Esophagus muscularis mucosa (tissue), 4 donors: ENCODE results near the gene TNFRSF1B. TPM values are rescaled to one million over a fixed set of nuclear protein-coding genes. Genes with fewer than 3 reads are reported as not detected.

Source experiments
- DNase-seq: peaks from one replicate; pipeline ENCODE4 v3.0.0-alpha.2; 2017; ENCODE audit errors: extremely low spot score
- H3K27ac ChIP-seq, 4 donors: fragments of 200-600 bp; sonication (generic); replicated peaks in 1 of 4; 1 replicate in 3 of 4; 2 replicates in 1 of 4; pipeline ENCODE4 v1.5.1; 2016 to 2019; ENCODE audit warnings: mild to moderate bottlenecking in 1 of 4
- H3K27me3 ChIP-seq, 4 donors: fragments of 200-600 bp; sonication (generic); one replicate each; pipeline versions ENCODE4 v1.5.1 to v1.6.0; 2016 to 2019
- H3K36me3 ChIP-seq, 4 donors: fragments of 200-600 bp; sonication (generic); one replicate each; pipeline ENCODE4 v1.5.1; 2016 to 2019
- H3K4me1 ChIP-seq, 4 donors: fragments of 200-600 bp; sonication (generic); one replicate each; pipeline ENCODE4 v1.5.1; 2016 to 2019
- H3K4me3 ChIP-seq, 4 donors: fragments of 200-600 bp; sonication (generic); 1 replicate in 2 of 4; 2 replicates in 2 of 4; pipeline ENCODE4 v1.5.1; 2016 to 2019; ENCODE audit warnings: mild to moderate bottlenecking in 4 of 4, moderate library complexity in 1 of 4
- H3K9me3 ChIP-seq, 4 donors: fragments of 200-600 bp; sonication (generic); 1 replicate in 3 of 4; 2 replicates in 1 of 4; pipeline ENCODE4 v1.5.1; 2016 to 2019
- CTCF ChIP-seq, 3 experiments: fragments of 200-600 bp in 2 of 3; fragments of 450-650 bp in 1 of 3; sonication (generic) in 2 of 3; IDR thresholded peaks; one replicate each; pipeline ENCODE4 v1.5.1; 2017 to 2019; ENCODE audit warnings: antibody characterized with exemption in 3 of 3, mild to moderate bottlenecking in 2 of 3, moderate library complexity in 1 of 3
- EP300 ChIP-seq: sonication (generic); formaldehyde crosslinking; IDR thresholded peaks from one replicate; pipeline ENCODE4 v1.6.1; 2017; ENCODE audit warnings: antibody characterized with exemption
- POLR2A ChIP-seq: fragments of 450-650 bp; IDR thresholded peaks from one replicate; pipeline ENCODE4 v1.6.1; 2017; ENCODE audit warnings: antibody characterized with exemption, moderate library complexity, mild to moderate bottlenecking, low read depth
- POLR2AphosphoS5 ChIP-seq, 2 donors: sonication (generic); formaldehyde crosslinking; IDR thresholded peaks; one replicate each; pipeline ENCODE4 v1.6.1; 2017; ENCODE audit warnings: antibody characterized with exemption in 2 of 2
- WGBS: methylation state at CpG from one replicate; pipeline ENCODE4 v1.1.5; 2018; 5-methylcytosine and 5-hydroxymethylcytosine counted together
- intact Hi-C: fragments of 100-400 bp; cut with DNase I; formaldehyde crosslinking; loops from one replicate; pipeline ENCODE4 v1.15.1; 2023
- total RNA-seq, 4 donors: library from RNA; depleted of rRNA; stranded (reverse); fragments of >200 nt; gene quantifications; one replicate each; pipeline versions ENCODE4 v1.1.0 to v1.2.1, GENCODE V29; 2016

Gene TNFRSF1B
- total RNA-seq, 4 donors from 2014 or later = 15.4 to 55.5 (median 32.4) TPM

DNA sequence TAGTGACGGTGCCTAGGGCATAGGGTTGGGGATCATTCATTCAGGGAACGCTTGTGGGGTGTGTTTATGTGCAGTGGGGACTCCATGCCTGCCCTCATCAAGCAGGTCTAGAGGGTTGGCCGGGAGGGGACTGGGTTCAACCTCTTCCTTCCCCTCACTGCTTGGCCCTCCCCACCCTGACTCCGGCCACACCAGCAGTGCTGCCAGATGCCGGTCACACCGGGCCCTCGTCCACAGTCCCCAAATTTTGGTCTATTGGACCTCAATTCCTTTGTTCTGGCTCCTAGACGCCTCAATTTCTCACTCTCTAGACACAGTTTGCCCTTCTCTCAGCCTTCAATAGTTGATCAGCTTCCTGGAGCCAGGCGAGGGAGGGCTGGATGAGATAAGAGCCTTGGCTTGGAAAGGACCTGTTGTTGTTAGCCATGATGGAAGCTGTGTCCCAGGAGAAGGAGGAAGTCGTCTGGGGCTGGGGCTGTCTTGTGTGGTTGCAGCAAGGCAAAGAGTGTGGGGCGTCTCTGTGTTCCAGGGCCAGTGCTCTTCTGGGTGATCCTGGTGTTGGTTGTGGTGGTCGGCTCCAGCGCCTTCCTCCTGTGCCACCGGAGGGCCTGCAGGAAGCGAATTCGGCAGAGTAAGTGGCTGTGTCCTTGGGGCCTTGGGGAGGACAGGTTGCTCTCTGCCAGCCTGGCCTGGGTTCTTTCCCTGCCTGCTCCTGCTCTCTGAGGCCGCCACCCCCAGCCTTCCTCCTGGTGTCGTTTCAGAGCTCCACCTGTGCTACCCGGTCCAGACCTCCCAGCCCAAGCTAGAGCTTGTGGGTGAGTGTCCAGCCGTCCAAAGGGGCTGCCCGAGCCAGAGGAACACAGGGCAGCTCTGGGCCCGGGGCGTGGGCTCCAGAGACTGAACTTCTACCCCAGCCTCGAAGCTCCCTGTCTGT is 41.1 kb upstream of the TNFRSF1B start:
- Histone ChIP-seq H3K36me3 (no peaks in the 10 kb centered on the region), H3K4me3 (peak overlapping the region in 2 of 4 donors; percentile 27 to 32), H3K27me3 (peaks cover 0 to 11% (median 0%) of the 10 kb centered on the region in 4 donors), H3K9me3 (no peaks in the 10 kb centered on the region), H3K4me1 (peaks cover 16 to 38% (median 28%) of the 10 kb centered on the region in 4 donors), H3K27ac (peak overlapping the region; percentile 2 to 43 (median 25))
- DNase-seq = no peak
- WGBS = 88% methylated on average over 23 of the region's 24 CpGs
- intact Hi-C loops = no loop called here
- no peak for TF ChIP-seq CTCF (IDR thresholded peaks at IDR 0.05)
- TF ChIP-seq EP300 = no peak
- TF ChIP-seq POLR2A = no peak
- no peak for TF ChIP-seq POLR2AphosphoS5 (IDR thresholded peaks at IDR 0.05)

DNA sequence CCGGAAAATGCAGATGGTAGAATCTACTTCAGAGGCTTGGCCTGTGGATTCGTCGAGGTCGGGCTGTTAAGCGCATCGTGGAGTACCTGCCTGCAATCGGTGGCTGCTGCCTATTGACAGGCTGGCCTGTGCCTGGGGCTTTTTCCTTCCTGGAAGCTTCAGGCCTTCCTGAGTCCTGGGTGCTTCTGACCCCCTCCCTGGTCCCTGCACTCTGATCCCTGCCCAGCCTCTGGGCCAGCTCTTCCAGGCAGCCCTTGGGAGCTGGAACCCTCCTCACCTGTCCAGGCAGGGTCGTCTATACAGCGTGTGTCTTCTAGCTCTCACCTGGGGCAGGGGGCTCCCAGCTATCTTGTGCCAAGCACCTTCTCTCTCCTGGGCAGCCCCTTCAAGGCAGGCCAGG is 40.0 kb upstream of the TNFRSF1B start:
- 85% methylated on average over 8 of the region's 9 CpGs for WGBS
- H3K9me3 ChIP-seq = no peaks in the 10 kb centered on the region
- peaks cover 16 to 35% (median 22%) of the 10 kb centered on the region in 4 donors for H3K4me1 ChIP-seq
- TF ChIP-seq POLR2AphosphoS5 (IDR thresholded peaks at IDR 0.05) (no peak), CTCF (IDR thresholded peaks at IDR 0.05) (no peak), EP300 (no peak), POLR2A (no peak)
- H3K27me3 ChIP-seq = peaks cover 0 to 11% (median 0%) of the 10 kb centered on the region in 4 donors
- no peaks in the 10 kb centered on the region for H3K36me3 ChIP-seq
- intact Hi-C loops = no loop called here
- H3K27ac ChIP-seq = no peak overlapping the region
- no peak for DNase-seq
- H3K4me3 ChIP-seq = no peak overlapping the region

DNA sequence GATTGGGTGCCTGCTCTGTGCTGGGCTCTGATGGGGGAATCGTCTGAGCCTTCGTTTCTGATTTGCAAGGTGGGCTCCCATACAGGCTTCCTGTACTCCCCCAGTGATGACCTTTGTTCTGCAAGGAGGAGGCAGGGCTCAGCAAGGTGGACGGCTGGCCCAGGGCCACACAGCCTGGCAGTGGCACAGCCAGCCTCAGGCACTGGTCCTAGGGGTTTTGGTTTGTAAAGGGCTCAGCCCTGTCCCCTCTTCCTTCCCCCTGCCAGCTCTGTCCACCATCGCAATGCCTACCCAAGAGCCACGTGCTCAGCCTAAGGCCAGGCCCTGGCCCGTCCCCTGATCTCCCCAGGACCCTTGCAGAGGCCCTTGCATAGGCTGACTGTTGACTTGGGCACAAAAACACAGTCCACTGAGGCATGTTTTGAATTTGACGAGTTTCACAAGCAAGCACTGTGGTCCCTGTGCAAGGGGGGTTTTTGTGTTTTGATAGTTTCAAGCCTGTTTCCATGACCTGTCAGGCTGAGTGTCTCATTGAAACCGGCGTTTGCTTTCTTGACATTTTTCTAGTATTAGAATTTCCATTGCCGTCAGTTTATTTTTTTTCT is 39.5 kb upstream of the TNFRSF1B start:
- intact Hi-C loops = no loop called here
- Histone ChIP-seq H3K9me3 (no peaks in the 10 kb centered on the region), H3K27ac (no peak overlapping the region), H3K27me3 (peaks cover 0 to 11% (median 0%) of the 10 kb centered on the region in 4 donors), H3K4me3 (no peak overlapping the region), H3K4me1 (peaks cover 14 to 35% (median 21%) of the 10 kb centered on the region in 4 donors), H3K36me3 (no peaks in the 10 kb centered on the region)
- no peak for DNase-seq
- 92% methylated on average over 10 of the region's 10 CpGs for WGBS
- no peak for TF ChIP-seq POLR2A
- TF ChIP-seq POLR2AphosphoS5 (IDR thresholded peaks at IDR 0.05) = no peak
- TF ChIP-seq CTCF (IDR thresholded peaks at IDR 0.05) = no peak
- TF ChIP-seq EP300 = no peak

- peaks cover 14 to 38% (median 22%) of the 10 kb centered on the region in 4 donors for H3K4me1 ChIP-seq
- H3K36me3 ChIP-seq = no peaks in the 10 kb centered on the region
- H3K27ac ChIP-seq = no peak overlapping the region
- WGBS = 79% methylated on average over 9 of the region's 15 CpGs
- no peak overlapping the region for H3K4me3 ChIP-seq
- no peaks in the 10 kb centered on the region for H3K9me3 ChIP-seq
- intact Hi-C loops = no loop called here
- TF ChIP-seq POLR2A (no peak), POLR2AphosphoS5 (IDR thresholded peaks at IDR 0.05) (no peak), CTCF (IDR thresholded peaks at IDR 0.05) (no peak), EP300 (no peak)
- DNase-seq = no peak
- peaks cover 0 to 7% (median 0%) of the 10 kb centered on the region in 4 donors for H3K27me3 ChIP-seq
Observed at GRCh38 chr1:12128120-12128519, 38.7 kb upstream of the TNFRSF1B start.
